NCI-H748 (cell line): Measurements from ENCODE around the gene NRSN2.
"Not testable (repeated sequence)": the region's sequence is repeated elsewhere in the genome, so short reads cannot be mapped to it uniquely, and the experiment has no call there.

Experiments
- DNase-seq: peaks from one replicate; lab custom pipeline; 2025; ENCODE audit not compliant: unreplicated experiment; lab: John Stamatoyannopoulos, UW

The NRSN2 gene

DNA sequence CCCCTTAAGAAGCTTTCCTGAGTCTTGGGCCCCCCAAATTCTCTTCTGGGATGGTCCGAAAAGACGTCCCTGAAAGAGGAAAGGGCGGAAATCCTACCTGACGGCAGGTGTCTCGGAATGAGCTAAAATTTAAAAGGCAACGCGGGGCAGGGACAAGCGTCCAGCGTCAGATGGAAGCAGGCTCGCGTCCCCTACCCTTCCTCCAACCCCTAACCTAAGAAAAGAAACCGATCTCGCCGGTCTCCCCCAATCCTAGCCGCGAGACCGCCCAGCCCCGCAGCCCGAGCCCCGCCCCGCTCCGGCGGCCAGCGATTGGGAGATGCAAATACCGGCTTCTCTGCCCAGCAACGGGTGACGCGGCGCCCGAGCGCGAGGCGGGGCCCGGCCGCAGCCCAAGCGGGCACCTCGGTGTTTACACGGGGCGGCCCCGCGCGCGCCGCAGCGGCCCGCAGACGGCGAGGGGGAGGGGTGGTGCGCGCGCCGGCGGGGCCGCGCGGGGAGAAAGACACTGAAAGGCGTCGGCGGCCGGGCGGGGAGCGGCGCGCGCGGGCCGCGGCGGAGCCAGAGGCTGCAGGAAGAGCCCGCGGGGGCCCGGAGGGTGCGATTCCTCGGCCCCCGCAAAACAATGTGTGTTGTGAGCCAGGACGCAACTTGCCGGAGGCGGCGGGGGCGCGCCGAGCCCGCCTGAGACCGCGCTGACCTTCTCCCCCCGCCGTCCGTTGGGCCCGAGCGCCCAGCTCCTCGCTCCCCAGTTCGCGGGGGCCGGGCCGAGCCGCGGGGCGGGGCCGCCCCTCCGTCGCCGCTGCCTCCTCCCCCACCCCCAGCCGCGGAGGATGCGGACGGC, 21.6 kb upstream of the NRSN2 start, which contains the start of gene SOX12:
Gene SOX12 (plus strand): TSS at position 508 of the 844 bp plus-strand sequence. CDS start 373 bp downstream, outside the sequence.
- DNase-seq: peak; percentile 99

DNA sequence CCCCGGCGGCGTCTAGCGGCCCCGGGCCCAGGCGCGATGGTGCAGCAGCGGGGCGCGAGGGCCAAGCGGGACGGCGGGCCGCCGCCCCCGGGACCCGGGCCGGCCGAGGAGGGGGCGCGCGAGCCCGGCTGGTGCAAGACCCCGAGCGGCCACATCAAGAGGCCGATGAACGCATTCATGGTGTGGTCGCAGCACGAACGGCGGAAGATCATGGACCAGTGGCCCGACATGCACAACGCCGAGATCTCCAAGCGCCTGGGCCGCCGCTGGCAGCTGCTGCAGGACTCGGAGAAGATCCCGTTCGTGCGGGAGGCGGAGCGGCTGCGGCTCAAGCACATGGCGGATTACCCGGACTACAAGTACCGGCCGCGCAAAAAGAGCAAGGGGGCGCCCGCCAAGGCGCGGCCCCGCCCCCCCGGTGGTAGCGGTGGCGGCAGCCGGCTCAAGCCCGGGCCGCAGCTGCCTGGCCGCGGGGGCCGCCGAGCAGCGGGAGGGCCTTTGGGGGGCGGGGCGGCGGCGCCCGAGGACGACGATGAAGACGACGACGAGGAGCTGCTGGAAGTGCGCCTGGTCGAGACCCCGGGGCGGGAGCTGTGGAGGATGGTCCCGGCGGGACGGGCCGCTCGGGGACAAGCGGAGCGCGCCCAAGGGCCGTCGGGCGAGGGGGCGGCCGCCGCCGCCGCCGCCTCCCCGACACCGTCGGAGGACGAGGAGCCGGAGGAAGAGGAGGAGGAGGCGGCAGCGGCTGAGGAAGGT, 20.8 kb upstream of the NRSN2 start:
- DNase-seq: peak; percentile 86

DNA sequence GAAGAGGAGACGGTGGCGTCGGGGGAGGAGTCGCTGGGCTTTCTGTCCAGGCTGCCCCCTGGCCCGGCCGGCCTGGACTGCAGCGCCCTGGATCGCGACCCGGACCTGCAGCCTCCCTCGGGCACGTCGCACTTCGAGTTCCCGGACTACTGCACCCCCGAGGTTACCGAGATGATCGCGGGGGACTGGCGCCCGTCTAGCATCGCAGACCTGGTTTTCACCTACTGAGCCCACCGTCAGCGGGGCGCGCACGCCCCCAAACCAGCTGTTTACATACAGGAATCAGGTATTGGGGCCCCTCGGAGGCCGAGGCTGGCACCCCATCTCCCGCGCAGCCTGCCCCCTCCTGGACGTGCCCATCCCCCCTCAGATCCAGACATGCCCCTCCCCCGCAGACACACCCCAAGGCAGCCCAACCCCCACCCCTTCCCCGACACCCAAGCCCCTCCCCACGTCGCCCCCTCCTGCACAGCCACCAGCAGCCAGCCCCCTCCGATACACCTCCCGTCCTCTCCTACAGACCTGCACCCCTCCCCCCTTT, 20.2 kb upstream of the NRSN2 start:
- DNase-seq: peak; percentile 80

DNA sequence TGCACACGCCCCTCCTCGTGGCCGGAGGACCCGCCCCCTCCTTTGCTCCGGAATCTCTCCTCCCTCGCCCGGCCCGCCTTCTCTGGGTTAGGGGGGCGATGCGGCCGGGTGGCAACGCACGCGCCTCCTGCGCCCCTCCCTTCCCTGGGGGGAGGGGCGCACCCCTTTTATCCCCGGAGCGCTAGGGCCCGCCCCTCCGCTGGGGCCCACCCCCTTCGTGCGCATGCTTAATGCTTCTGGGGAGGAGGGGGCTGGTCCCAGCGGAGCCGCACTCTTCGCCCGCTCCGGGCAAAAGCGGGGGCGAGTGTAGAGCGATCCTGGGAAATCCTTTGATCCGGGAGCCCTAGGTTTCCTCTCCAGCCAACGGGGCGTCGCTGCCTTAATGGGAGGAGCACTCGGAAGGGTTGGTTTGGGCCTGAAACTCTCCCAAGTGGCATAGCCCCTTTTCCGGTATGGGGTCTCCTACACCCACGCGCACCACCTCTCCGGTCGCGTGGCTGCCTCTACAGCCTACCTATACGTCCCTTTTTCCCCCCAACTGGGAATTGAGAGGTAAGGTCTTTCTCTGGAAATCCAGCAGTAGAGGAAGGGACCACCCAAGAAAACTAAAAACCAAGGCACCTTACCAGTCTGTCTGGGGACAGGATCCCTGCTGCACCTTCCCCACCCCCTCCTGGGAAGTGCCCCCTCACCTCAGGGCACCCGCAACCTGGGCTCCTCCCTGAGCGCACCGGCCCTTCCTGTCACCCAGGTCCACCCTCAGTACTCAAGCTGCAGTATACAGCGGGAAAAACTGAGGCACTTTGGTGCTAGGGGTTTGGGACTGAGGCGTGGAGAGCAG, 19.5 kb upstream of the NRSN2 start:
- peak; percentile 98 for DNase-seq

DNA sequence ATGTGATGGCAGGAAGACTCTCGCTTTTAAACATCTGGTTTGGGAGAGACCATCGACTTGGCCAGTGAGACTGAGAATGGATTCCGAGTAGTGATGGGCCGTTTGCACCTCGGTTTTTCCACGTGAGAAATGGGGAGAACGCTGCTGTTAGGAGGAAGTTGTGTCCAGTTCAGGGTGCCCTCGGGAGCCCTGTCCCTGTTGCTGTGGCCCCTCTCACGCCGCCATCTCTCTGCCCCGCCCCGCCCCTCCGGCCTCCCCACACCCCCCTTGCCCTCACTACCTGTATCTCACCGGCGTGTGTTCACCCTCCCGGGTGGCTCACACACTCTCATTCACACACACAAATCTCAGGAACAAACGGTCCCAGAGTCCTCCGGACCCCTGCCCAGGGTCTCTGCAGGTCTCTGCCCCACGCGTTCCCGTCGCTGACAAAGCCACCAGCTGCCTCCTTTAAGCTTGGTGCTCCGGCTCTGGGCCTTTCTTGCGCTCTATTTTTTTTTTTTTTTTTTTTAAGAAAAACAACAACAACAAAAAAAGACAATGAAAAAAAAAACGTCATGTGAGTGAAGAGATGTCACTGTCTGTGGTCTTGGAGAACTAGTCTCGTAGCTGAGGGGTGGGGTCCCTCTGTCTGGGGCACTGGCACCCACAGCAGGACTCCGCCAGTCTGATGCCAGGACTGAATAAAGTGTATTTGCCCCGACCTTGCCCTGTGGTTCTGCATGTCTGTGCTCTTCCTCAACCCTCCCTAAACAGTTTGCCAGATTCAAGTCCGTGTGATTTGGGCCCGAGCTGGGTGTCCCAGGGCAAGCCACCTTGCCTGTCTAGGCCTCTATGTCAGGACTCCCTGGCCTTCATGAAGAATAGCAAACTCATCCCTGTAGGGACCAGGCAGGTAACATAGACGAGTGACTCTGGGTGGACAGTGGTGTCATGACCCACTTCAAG, 18.6 kb upstream of the NRSN2 start:
- no peak for DNase-seq

DNA sequence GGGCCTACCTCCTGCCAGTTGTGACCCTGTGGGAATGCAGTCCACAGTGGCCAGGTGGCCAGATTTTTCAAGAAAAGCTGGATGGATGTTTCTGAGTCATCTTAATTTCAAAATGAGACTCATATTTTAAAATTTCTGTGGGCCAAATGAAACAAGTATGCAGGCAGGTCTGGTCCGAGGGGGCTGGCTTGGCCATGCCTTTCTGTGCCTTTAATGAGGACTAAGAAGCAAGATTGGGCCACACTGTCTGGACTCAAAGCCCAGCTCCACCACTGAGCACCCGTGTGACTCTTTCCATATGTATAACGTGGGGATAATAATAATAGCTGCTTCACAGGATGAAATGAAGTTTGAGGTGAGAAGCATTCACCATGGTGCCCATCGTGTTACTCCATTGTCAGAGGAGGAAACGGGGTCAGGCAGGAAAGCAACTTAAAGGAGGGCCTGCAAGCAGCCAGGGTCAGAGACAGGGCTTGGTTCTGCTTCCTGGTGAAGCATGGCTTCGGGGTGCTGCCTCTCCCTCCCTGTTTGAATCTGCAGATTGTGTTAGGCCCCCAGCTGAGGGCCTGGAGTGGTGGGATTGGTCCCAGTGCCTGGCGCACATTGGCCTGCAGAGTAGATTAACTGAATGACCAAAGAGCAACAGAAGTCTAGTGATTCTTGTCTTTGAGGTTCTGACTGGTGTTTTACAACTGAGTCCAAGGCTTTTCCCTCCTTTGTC, 17.8 kb upstream of the NRSN2 start:
- no peak for DNase-seq

DNA sequence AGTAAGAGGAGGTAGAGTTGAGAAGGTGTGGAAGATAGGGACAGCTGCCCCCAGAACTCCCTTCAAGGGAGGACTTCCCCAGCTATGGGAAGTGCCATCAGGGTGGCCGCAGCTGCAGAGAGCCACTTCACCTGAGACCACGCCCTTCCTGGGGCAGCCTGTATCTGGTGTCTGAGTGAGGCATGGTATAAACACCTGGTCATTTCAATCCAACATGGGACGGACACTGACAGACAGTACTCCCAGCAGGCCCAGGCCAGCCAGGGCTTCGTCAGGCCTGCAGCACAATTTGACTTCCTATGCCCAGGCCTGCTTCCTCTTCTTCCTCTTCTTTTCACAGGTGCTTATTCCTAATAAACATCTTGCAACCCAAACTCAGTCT, 17.1 kb upstream of the NRSN2 start:
- DNase-seq: peak; percentile 74

DNA sequence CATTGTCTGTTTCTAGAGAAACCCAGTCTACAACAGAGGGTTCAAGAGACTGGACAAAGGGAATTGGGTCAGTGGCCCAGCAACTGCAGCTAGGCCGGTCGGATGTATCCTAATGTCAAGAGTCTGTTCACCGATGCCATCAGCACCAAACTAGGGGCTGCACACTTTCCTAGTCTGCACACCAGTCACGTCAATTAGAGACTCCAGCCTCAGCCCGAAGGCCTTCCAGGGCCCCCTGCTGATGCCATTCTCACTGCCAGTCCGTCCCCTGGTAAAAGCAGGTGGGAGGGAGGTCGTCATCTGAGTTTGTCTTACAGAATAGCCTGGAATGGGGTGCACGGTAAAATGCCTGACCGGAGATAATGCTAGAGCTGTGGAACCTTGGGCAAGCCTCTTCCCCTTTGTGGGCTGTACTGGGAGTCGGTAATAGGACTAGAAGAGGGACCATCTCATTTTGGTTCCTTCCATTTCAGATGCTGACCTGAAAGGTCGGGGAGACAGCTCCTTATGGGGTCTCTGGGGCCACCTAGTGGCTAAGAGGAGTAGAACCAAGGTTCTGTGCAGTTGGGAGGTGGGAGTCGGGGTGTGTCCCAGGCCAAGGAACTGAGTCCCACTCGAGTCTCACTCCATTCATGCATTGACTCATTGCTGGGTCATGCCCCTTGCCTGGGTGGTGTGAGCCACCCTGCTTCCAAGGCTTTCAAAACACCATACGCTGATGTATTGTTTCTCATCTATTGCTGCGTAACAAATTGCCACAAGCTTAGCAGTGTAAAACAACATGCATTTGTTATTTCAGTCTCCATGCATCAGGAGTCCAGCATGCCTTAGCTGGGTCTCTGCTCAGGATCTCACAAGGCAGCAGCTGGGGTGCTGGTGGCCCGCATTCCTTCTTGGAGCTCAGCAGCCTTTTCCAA, 16.4 kb upstream of the NRSN2 start:
- peak; percentile 78 for DNase-seq

DNA sequence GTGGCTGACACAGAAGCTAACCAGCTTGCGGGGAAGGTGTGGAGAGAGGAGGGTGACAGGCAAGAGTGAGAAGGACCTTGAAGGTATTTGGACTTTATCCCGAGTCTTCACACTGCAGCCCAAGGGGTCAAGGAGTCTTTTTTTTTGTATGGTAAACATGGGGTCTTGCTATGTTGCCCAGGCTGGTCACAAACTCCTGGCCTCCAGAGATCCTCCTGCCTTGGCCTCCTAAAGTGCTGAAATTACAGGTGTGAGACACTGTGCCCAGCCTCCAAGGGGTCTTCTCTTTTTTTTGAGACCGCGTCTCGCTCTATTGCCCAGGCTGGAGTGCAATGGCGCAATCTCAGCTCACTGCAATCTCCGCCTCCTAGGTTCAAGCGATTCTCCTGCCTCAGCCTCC, 12.3 kb upstream of the NRSN2 start:
- DNase-seq: no peak

DNA sequence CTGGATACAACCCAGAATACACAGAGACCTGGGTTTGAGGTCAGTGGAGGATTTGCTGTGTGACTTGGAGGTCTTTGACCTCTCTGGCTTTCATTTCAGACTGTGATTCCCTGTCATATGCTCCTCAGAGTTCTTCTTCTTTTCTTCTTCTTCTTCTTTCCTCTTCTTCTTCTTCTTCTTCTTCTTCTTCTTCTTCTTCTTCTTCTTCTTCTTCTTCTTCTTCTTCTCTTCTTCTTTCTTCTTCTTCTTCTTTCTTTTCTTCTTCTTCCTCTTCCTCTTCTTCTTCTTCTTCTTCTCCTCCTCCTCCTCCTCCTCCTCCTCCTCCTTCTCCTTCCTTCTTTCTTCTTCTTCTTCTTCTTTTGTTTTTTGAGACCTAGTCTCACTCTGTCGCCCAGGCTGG, 10.9 kb upstream of the NRSN2 start:
- DNase-seq: not testable (repeated sequence)

DNA sequence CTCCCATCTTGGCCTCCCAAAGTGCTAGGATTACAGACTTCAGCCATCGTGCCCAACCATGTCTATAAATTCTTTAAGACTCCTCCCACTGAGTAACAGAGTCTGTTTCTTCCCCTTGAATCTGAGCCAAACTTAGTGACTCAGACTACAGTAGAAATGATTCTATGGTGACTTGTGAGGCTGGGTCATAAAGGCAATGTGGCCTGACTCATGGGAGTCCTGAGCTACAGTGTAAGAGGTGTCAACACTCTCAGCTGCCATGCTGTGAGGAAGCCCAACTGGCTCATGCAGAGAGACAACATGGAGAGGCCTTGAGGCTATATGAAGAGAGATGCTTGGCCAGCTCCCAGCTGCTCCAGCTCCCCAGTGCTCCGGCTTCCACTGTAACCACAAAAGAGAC, 5.2 kb upstream of the NRSN2 start:
- DNase-seq: no peak

DNA sequence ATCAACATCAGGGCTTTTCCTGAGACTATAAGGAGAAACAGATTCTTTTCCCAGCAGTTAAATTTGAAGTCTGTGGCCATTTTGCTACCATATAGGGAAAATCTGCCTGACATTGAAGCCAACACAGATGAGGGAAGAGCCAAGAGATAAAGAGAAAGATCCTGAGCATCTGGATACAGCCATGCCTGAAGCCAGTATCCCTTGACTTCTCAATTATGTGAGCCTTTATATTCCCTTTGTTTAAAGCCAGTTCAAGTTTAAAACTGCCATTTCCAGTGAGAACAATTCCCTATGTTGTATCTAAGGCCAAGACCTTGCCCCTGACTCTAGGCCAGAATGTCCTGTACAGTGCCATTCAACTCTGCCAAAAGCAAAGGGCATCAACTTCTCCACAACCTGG, 3.8 kb upstream of the NRSN2 start:
- no peak for DNase-seq

DNA sequence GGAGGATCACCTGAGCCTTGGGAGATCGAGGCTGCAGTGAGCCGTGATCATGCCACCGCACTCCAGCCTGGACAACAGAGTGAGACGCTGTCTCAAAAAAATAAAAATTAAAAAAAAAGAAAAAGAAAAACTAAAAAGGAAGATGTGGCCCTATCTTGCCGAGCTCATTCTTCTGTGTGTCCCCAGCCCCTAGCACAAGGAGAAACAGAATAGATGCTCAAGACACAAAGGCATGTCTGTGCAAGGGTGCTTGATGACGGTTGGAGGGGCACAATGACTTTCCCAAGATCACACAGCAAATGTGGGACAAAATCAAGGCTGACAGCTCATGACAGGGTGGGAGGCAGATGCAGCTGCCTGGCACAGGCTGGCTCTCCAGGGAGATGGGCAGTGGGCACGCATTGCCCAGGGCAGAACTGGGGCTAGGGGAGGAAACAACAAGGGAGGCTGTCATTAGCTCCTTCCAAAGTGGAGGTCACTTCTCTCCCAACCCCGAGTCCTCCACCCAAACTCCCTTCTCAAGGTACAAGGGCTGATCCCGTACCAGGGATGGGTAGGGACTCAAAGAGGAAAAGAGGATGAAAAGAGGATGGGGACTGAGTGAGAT, 775 bp upstream of the NRSN2 start:
- no peak for DNase-seq

DNA sequence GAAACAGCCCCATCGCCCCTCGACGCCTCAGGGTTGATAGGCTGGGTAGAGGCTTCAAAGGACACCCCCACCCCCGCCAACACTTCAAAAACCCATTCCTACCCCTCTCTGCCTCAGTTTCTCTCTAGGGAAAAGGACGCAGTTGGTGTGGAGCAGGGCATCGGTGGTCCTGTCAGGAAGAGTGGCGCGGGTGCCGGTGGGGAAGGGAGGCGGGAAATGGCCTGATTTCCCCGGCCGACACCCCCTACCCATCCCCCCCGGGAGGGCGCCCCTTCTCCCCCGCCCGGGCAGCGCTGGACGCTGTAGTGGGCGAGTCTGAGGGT, 367 bp downstream of the NRSN2 start:
- DNase-seq: no peak

DNA sequence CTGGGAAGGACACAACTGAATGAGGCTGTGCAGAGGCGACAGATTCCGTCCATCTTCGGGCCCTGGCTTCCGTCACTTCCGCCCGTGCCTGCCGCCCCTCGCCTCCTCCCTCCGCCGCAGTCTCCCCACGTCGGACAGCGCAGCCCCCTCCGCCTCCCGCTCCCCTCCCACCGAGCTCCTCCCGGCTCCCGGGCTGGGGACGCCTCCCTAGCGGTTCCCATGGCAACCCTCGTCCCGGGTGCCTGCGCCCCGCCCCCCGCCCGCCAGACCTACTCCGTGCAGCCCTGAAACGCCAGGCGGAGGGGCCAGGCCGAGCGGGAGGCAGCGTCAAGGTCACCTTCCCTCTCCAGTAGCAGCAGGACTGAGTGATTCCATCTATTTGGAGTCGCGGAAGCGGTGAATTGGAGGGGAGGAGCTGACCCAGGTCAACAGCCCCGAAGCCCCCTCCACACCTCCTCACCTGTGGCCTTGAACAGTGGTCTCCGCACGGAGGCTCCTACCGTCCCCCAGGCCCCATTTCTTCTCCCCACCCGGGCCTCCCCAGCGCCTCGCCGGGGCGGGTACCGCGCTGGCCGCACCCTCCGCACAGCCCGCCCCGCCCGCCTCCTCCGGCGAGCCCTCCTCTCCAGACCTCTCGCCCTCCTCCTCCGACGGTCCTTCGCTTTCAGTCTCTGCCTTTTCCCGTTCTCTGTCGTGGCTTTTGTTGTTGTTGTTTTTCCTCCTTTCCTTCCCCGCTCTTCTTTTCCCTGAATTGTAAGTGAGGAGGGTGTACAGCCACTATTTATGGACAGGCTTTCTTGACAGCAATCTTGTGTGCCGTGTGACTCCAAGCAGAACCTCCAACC, 951 bp downstream of the NRSN2 start:
- DNase-seq: peak; percentile 99

DNA sequence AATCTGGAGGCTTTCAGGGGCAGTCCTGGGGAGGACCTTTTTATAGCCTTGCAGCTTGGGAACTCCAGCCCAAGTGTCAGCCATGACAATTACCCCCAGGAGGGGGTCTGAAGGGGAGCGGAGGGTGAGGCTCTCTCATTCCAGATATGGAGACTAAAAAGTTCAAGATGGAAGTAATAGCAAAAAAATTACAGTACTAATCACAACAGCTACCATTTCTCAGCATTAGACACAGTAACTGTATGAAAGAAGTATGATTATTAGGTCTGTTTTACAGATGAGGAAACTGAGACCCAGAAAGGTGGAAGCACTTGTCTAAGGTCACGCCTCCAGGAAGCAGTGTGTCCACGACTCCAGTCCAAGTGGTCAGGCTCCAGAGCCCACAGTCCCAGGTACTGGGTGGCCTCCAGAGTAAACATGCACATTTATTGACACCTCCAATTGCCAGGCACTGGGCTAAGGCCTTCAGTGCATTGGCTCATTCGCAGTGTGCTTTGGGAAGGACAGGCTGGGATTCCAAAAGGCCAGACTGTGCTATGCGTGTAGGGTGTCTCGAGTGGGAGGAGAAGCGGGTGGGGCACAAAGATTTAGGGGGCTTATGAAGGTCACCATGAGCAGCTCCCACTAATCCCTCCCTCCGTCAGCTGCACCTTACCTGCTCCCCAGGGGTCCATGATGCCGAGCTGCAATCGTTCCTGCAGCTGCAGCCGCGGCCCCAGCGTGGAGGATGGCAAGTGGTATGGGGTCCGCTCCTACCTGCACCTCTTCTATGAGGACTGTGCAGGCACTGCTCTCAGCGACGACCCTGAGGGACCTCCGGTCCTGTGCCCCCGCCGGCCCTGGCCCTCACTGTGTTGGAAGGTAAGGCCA, 2.3 kb downstream of the NRSN2 start:
- DNase-seq: no peak
